Muscle layer of duodenum (tissue), 2 donors: ENCODE measurements around the gene SCG3.
"Not testable (repeated sequence)": the region's sequence is repeated elsewhere in the genome, so short reads cannot be mapped to it uniquely, and the experiment has no call there.

ENCODE experiments used
- H3K27ac ChIP-seq: one replicate; pipeline ENCODE4 v1.7.0; 2013; ENCODE audit warnings: mild to moderate bottlenecking, low read length
- H3K27me3 ChIP-seq: one replicate; pipeline ENCODE4 v1.7.0; 2013; ENCODE audit warnings: low read depth, mild to moderate bottlenecking, control low read depth, low read length
- H3K36me3 ChIP-seq, 2 donors: one replicate each; pipeline ENCODE4 v1.7.0; 2013; ENCODE audit warnings: low read length in 2 of 2, control low read depth in 1 of 2, mild to moderate bottlenecking in 1 of 2; ENCODE audit not compliant: insufficient read depth in 2 of 2, control insufficient read depth in 1 of 2
- H3K4me1 ChIP-seq, 2 donors: one replicate each; pipeline ENCODE4 v1.7.0; 2013; ENCODE audit warnings: low read length in 2 of 2, mild to moderate bottlenecking in 2 of 2, control low read depth in 1 of 2, moderate library complexity in 1 of 2; ENCODE audit not compliant: insufficient read depth in 2 of 2, control insufficient read depth in 1 of 2
- H3K4me3 ChIP-seq, 2 donors: one replicate each; pipeline ENCODE4 v1.7.0; 2013; ENCODE audit warnings: low read length in 2 of 2, low read depth in 1 of 2, mild to moderate bottlenecking in 1 of 2
- H3K9me3 ChIP-seq, 2 donors: one replicate each; pipeline ENCODE4 v1.7.0; 2013; ENCODE audit warnings: low read length in 2 of 2, control low read depth in 1 of 2, mild to moderate bottlenecking in 1 of 2; ENCODE audit not compliant: control insufficient read depth in 1 of 2
- donor health status: healthy.

Gene SCG3

GRCh38 chr15:51681303-51681963 is at the start of gene SCG3:
Gene SCG3, plus strand, starts transcription at chr15:51681503. Its CDS starts 253 bp downstream, at chr15:51681756.
- Histone ChIP-seq H3K9me3 (no peaks in the 10 kb centered on the region), H3K27ac (no peak within 1 kb of the TSS), H3K4me3 (peak within 1 kb of the TSS in 1 of 2 donors; percentile 36), H3K36me3 (no peaks in the 10 kb centered on the region), H3K4me1 (peaks cover 0 to 9% of the 10 kb centered on the region in 2 donors), H3K27me3 (no peaks in the 10 kb centered on the region)

GRCh38 chr15:51634591-51635198 is 46.6 kb upstream of the SCG3 start:
- Histone ChIP-seq H3K27ac (no peak overlapping the region), H3K4me1 (no peaks in the 10 kb centered on the region), H3K36me3 (no peaks in the 10 kb centered on the region), H3K4me3 (no peak overlapping the region), H3K27me3 (no peaks in the 10 kb centered on the region), H3K9me3 (no peaks in the 10 kb centered on the region)

GRCh38 chr15:51641490-51642130 is 39.7 kb upstream of the SCG3 start:
- Histone ChIP-seq H3K27me3 (no peaks in the 10 kb centered on the region), H3K9me3 (no peaks in the 10 kb centered on the region), H3K4me3 (no peak overlapping the region), H3K27ac (no peak overlapping the region), H3K36me3 (no peaks in the 10 kb centered on the region), H3K4me1 (no peaks in the 10 kb centered on the region)

- H3K36me3 ChIP-seq = no peaks in the 10 kb centered on the region
- H3K4me3 ChIP-seq = no peak overlapping the region
- no peak overlapping the region for H3K27ac ChIP-seq
- H3K4me1 ChIP-seq = no peaks in the 10 kb centered on the region
- no peaks in the 10 kb centered on the region for H3K27me3 ChIP-seq
- no peaks in the 10 kb centered on the region for H3K9me3 ChIP-seq
These were observed 38.6 kb upstream of the SCG3 start for GRCh38 chr15:51642696-51643095.

- no peak overlapping the region for H3K4me3 ChIP-seq
- H3K27me3 ChIP-seq = no peaks in the 10 kb centered on the region
- H3K9me3 ChIP-seq = no peaks in the 10 kb centered on the region
These were observed 34.2 kb upstream of the SCG3 start for GRCh38 chr15:51647128-51647562.

GRCh38 chr15:51648101-51648500 is 33.2 kb upstream of the SCG3 start:
- H3K4me1 ChIP-seq = not testable (repeated sequence)

More at GRCh38 chr15:51647128-51647562, 34.2 kb upstream of the SCG3 start:
- no peak overlapping the region for H3K27ac ChIP-seq
- H3K4me1 ChIP-seq = no peaks in the 10 kb centered on the region
- H3K36me3 ChIP-seq = no peaks in the 10 kb centered on the region

GRCh38 chr15:51648643-51649042 is 32.7 kb upstream of the SCG3 start:
- not testable (repeated sequence) for H3K36me3 ChIP-seq, H3K27me3 ChIP-seq, H3K27ac ChIP-seq, H3K9me3 ChIP-seq, H3K4me1 ChIP-seq, H3K4me3 ChIP-seq

More at GRCh38 chr15:51648101-51648500, 33.2 kb upstream of the SCG3 start:
- H3K9me3 ChIP-seq, H3K27me3 ChIP-seq, H3K4me3 ChIP-seq, H3K36me3 ChIP-seq, H3K27ac ChIP-seq: not testable (repeated sequence)

GRCh38 chr15:51649659-51650521 is 31.4 kb upstream of the SCG3 start:
- Histone ChIP-seq H3K9me3 (no peaks in the 10 kb centered on the region), H3K4me1 (no peaks in the 10 kb centered on the region), H3K27me3 (no peaks in the 10 kb centered on the region), H3K27ac (no peak overlapping the region), H3K4me3 (no peak overlapping the region), H3K36me3 (no peaks in the 10 kb centered on the region)

GRCh38 chr15:51652084-51652668 is 29.1 kb upstream of the SCG3 start:
- H3K36me3 ChIP-seq = no peaks in the 10 kb centered on the region
- H3K27me3 ChIP-seq = no peaks in the 10 kb centered on the region
- no peaks in the 10 kb centered on the region for H3K4me1 ChIP-seq
- H3K9me3 ChIP-seq = no peaks in the 10 kb centered on the region
- H3K4me3 ChIP-seq = no peak overlapping the region
- H3K27ac ChIP-seq = no peak overlapping the region

- not testable (repeated sequence) for H3K4me1 ChIP-seq, H3K27me3 ChIP-seq, H3K4me3 ChIP-seq, H3K9me3 ChIP-seq, H3K36me3 ChIP-seq, H3K27ac ChIP-seq
These were observed 25.8 kb upstream of the SCG3 start for GRCh38 chr15:51655401-51656057.
